ENCODE results near the gene MISP. TPM values are rescaled to one million over a fixed set of nuclear protein-coding genes. Genes with fewer than 3 reads are reported as not detected.

The MISP gene
- polyA plus RNA-seq, 1 of the 3 experiments (the other 2 are of a cell fraction): 0.08 TPM

DNA sequence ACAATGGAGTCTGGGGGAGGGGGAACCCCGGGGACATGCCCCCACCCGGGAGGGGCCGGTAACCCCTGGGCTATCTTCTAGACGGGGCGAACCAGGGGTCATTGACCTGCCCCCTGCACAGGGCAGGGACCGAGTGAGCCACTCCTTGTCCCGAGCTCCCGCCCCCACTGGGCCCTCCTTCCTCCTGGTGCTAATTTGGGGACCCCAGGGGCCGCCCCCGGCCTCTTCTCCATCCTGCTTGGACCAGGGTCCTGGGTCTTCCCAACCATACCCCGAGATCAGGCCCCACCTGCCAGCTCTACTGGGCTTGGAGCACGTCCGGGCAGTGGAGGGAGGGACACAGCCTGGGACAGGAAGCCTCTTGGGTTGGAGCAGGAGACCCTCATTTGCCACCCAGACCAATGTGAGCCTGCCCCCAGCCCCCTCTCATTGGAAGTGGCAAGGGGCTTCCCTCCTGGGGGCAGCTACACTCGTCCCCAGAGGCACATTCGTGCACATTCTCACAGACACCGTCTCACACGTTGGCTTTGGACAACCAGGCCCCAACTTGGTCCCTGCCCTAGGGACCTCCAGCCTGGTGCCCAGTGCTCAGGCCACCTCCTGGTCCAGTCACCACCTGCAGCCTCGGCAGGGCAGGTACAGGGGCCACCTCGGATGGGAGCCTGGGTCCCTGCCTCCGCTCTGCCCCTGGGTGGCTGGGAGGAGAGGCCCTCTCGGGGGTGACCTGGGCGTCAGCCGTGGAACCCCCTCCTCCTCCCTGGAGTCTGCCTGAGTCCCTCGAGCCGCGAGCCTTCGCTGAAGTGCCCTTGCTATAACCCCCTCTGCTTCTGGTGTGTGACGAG is 3.3 kb upstream of the MISP start:
- CTCF ChIA-PET: interaction anchor here (1.9 kb wide), 1 partner anchor 13 kb away, joined by 6 read pairs; no protein-coding TSS in a partner anchor
- Histone ChIP-seq H3K27me3 (ENCODE audit: insufficient read depth) (no peaks in the 10 kb centered on the region), H3K9me3 (no peaks in the 10 kb centered on the region), H3K79me2 (ENCODE audit: insufficient read depth) (no peaks in the 10 kb centered on the region), H3K36me3 (replicated peaks in 1 of 2; ENCODE audit: control insufficient read depth in 1 of 2, insufficient read depth in 2 of 2, low read length in 1 of 2) (no peaks in the 10 kb centered on the region), H3K4me2 (no peak overlapping the region), H3F3A (replicated peaks; ENCODE audit: insufficient read depth) (peaks cover under 1% of the 10 kb centered on the region), H4K20me1 (ENCODE audit: insufficient read depth) (no peaks in the 10 kb centered on the region), H3K9me2 (no peaks in the 10 kb centered on the region), H3K9ac (no peak overlapping the region), H2AFZ (ENCODE audit: low read depth) (no peak overlapping the region), H3K4me3 (ENCODE audit: low read depth in 2 of 2, low read length in 1 of 2) (peak overlapping the region in 1 of 2 experiments; percentile 6; a peak in 1 of 4 replicates), H3K27ac (ENCODE audit: low read depth in 2 of 2, low read length in 1 of 2) (no peak overlapping the region), H3K4me1 (ENCODE audit: control insufficient read depth in 1 of 2, insufficient read depth in 2 of 2, low read depth in 1 of 2, low read length in 1 of 2) (no peaks in the 10 kb centered on the region)
- TF ChIP-seq EZH2phosphoT487 (IDR thresholded peaks at IDR 0.05; ENCODE audit: borderline replicate concordance, low read depth): no peak
- TF ChIP-seq, protein P1, sequence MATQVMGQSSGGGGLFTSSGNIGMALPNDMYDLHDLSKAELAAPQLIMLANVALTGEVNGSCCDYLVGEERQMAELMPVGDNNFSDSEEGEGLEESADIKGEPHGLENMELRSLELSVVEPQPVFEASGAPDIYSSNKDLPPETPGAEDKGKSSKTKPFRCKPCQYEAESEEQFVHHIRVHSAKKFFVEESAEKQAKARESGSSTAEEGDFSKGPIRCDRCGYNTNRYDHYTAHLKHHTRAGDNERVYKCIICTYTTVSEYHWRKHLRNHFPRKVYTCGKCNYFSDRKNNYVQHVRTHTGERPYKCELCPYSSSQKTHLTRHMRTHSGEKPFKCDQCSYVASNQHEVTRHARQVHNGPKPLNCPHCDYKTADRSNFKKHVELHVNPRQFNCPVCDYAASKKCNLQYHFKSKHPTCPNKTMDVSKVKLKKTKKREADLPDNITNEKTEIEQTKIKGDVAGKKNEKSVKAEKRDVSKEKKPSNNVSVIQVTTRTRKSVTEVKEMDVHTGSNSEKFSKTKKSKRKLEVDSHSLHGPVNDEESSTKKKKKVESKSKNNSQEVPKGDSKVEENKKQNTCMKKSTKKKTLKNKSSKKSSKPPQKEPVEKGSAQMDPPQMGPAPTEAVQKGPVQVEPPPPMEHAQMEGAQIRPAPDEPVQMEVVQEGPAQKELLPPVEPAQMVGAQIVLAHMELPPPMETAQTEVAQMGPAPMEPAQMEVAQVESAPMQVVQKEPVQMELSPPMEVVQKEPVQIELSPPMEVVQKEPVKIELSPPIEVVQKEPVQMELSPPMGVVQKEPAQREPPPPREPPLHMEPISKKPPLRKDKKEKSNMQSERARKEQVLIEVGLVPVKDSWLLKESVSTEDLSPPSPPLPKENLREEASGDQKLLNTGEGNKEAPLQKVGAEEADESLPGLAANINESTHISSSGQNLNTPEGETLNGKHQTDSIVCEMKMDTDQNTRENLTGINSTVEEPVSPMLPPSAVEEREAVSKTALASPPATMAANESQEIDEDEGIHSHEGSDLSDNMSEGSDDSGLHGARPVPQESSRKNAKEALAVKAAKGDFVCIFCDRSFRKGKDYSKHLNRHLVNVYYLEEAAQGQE (IDR thresholded peaks at IDR 0.05; ENCODE audit: low read depth, low read length): no peak
- no peak for TF ChIP-seq POLR2AphosphoS5 (IDR thresholded peaks at IDR 0.05; ENCODE audit: low read depth, low read length)
- TF ChIP-seq RXRA (IDR thresholded peaks at IDR 0.05; ENCODE audit: borderline replicate concordance, low read depth): no peak
- TF ChIP-seq FOXM1 (IDR thresholded peaks at IDR 0.05; ENCODE audit: low read depth): no peak
- TF ChIP-seq CHD2 (IDR thresholded peaks at IDR 0.05; ENCODE audit: low read length, partially characterized antibody): no peak
- no peak for TF ChIP-seq YY1 (IDR thresholded peaks at IDR 0.05; ENCODE audit: low read depth)
- TF ChIP-seq, protein P2, sequence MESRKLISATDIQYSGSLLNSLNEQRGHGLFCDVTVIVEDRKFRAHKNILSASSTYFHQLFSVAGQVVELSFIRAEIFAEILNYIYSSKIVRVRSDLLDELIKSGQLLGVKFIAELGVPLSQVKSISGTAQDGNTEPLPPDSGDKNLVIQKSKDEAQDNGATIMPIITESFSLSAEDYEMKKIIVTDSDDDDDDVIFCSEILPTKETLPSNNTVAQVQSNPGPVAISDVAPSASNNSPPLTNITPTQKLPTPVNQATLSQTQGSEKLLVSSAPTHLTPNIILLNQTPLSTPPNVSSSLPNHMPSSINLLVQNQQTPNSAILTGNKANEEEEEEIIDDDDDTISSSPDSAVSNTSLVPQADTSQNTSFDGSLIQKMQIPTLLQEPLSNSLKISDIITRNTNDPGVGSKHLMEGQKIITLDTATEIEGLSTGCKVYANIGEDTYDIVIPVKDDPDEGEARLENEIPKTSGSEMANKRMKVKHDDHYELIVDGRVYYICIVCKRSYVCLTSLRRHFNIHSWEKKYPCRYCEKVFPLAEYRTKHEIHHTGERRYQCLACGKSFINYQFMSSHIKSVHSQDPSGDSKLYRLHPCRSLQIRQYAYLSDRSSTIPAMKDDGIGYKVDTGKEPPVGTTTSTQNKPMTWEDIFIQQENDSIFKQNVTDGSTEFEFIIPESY (IDR thresholded peaks at IDR 0.05; ENCODE audit: borderline replicate concordance, low read depth): no peak
- no peak for TF ChIP-seq MEF2A (IDR thresholded peaks at IDR 0.05; ENCODE audit: borderline replicate concordance, low read depth)
- TF ChIP-seq, protein P3, sequence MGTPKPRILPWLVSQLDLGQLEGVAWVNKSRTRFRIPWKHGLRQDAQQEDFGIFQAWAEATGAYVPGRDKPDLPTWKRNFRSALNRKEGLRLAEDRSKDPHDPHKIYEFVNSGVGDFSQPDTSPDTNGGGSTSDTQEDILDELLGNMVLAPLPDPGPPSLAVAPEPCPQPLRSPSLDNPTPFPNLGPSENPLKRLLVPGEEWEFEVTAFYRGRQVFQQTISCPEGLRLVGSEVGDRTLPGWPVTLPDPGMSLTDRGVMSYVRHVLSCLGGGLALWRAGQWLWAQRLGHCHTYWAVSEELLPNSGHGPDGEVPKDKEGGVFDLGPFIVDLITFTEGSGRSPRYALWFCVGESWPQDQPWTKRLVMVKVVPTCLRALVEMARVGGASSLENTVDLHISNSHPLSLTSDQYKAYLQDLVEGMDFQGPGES (IDR thresholded peaks at IDR 0.05; ENCODE audit: low read depth, low read length): no peak
- TF ChIP-seq FOSL2 (IDR thresholded peaks at IDR 0.05; ENCODE audit: borderline replicate concordance, low read depth): no peak
- TF ChIP-seq TEAD4 (IDR thresholded peaks at IDR 0.05; ENCODE audit: borderline replicate concordance, insufficient read depth): no peak
- TF ChIP-seq SIN3A (IDR thresholded peaks at IDR 0.05; ENCODE audit: borderline replicate concordance, low read depth, low read length): no peak
- TF ChIP-seq, protein P4, sequence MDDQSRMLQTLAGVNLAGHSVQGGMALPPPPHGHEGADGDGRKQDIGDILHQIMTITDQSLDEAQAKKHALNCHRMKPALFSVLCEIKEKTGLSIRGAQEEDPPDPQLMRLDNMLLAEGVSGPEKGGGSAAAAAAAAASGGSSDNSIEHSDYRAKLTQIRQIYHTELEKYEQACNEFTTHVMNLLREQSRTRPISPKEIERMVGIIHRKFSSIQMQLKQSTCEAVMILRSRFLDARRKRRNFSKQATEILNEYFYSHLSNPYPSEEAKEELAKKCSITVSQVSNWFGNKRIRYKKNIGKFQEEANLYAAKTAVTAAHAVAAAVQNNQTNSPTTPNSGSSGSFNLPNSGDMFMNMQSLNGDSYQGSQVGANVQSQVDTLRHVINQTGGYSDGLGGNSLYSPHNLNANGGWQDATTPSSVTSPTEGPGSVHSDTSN (IDR thresholded peaks at IDR 0.05): no peak
- TF ChIP-seq, protein P5, sequence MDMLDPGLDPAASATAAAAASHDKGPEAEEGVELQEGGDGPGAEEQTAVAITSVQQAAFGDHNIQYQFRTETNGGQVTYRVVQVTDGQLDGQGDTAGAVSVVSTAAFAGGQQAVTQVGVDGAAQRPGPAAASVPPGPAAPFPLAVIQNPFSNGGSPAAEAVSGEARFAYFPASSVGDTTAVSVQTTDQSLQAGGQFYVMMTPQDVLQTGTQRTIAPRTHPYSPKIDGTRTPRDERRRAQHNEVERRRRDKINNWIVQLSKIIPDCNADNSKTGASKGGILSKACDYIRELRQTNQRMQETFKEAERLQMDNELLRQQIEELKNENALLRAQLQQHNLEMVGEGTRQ (IDR thresholded peaks at IDR 0.05; ENCODE audit: borderline replicate concordance, low read depth, low read length): no peak
- TF ChIP-seq SMC3 (IDR thresholded peaks at IDR 0.05; ENCODE audit: low read depth, low read length): no peak
- no peak for TF ChIP-seq GATA2 (CRISPR knock-in tag; IDR thresholded peaks at IDR 0.05)
- TF ChIP-seq, protein P6, sequence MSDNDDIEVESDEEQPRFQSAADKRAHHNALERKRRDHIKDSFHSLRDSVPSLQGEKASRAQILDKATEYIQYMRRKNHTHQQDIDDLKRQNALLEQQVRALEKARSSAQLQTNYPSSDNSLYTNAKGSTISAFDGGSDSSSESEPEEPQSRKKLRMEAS (IDR thresholded peaks at IDR 0.05; ENCODE audit: low read depth): no peak
- WGBS (ENCODE audit: low lambda C conversion rate): 88% methylated on average over 22 of the region's 28 CpGs
- DNase-seq: no peak
- POLR2A ChIA-PET: no interaction called here

Measured in SK-N-SH (cell line).